HepG2 (cell line): ENCODE measurements around the gene DGKG. TPM values are rescaled to one million over a fixed set of nuclear protein-coding genes. Genes with fewer than 3 reads are reported as not detected.

Experiments
- ATAC-seq: fragments of 200-7000 bp; cut with Tn5 transposase; 3 replicates; pipeline ENCODE4 v1.9.1; 2020; ENCODE audit warnings: mild to moderate bottlenecking, moderate library complexity
- BruUV-seq: library from RNA; stranded (reverse); fragments of 400-500 nt; replicated peaks from 2 replicates; lab custom pipeline; 2021; lab: Mats Ljungman, UMichigan
- CTCF ChIA-PET: fragments of 300-600 bp; formaldehyde crosslinking; extraction: SDS; loops from one replicate; lab custom pipeline; 2021; ENCODE audit warnings: low total read pairs, inconsistent platforms, low intra/inter-chr PET ratio; lab: Yijun Ruan, JAX
- POLR2A ChIA-PET: fragments of 350-600 bp; sonication (Branson Sonifier 250); formaldehyde crosslinking; loops from one replicate; lab custom pipeline; 2020; ENCODE audit warnings: antibody characterized with exemption, inconsistent platforms; lab: Yijun Ruan, JAX
- DNase-seq: peaks from one replicate; pipeline ENCODE4 v3.0.0-alpha.2; 2015; ENCODE audit warnings: low spot score
- FAIRE-seq: peaks from 3 replicates; lab custom pipeline; 2011; peaks lifted over from hg19 to GRCh38; lab: Jason Lieb, UNC
- H2AFZ ChIP-seq: one replicate; pipeline ENCODE4 v1.6.1; 2011; ENCODE audit warnings: low read length, inconsistent platforms
- H3K27ac ChIP-seq: fragments of 300-600 bp; 3 replicates; pipeline ENCODE4 v1.8.0; 2011; ENCODE audit warnings: mixed run types, mild to moderate bottlenecking, mixed read lengths, low read length, inconsistent platforms; ENCODE audit not compliant: insufficient read depth; ENCODE audit errors: extremely low read length
- H3K27me3 ChIP-seq, 2 experiments: fragments of 200-600 bp in 1 of 2; 2 replicates in 1 of 2; 3 replicates in 1 of 2; pipeline versions ENCODE4 v1.6.0 to v1.8.0; 2011; ENCODE audit warnings: low read length in 2 of 2, mild to moderate bottlenecking in 2 of 2, moderate library complexity in 2 of 2, inconsistent platforms in 1 of 2; ENCODE audit not compliant: insufficient read depth in 2 of 2, control insufficient read depth in 1 of 2
- H3K36me3 ChIP-seq, 2 experiments: fragments of 200-600 bp in 1 of 2; replicated peaks in 1 of 2; 2 replicates in 1 of 2; 3 replicates in 1 of 2; pipeline versions ENCODE4 v1.5.1 to v1.8.0; 2011; ENCODE audit warnings: low read length in 2 of 2, inconsistent platforms in 1 of 2; ENCODE audit not compliant: insufficient read depth in 2 of 2, control insufficient read depth in 1 of 2
- H3K4me1 ChIP-seq: 2 replicates; pipeline ENCODE4 v1.5.1; 2012; ENCODE audit warnings: low read length, inconsistent platforms; ENCODE audit not compliant: insufficient read depth
- H3K4me2 ChIP-seq: 2 replicates; pipeline ENCODE4 v1.6.0; 2011; ENCODE audit warnings: low read depth, low read length, inconsistent platforms
- H3K4me3 ChIP-seq, 3 experiments: fragments of 200-600 bp in 1 of 3; sonication (generic), shearing (Covaris generic) in 1 of 3; replicated peaks in 1 of 3; 2 replicates each; pipeline ENCODE4 v1.5.1; 2011 to 2016; ENCODE audit warnings: low read length in 3 of 3, inconsistent platforms in 2 of 3, low read depth in 2 of 3, mild to moderate bottlenecking in 2 of 3, control low read depth in 1 of 3, mixed read lengths in 1 of 3; ENCODE audit not compliant: insufficient read depth in 1 of 3
- H3K79me2 ChIP-seq: one replicate; pipeline ENCODE4 v1.6.1; 2011; ENCODE audit warnings: low read length, inconsistent platforms; ENCODE audit not compliant: insufficient read depth
- H3K9ac ChIP-seq: 2 replicates; pipeline ENCODE4 v1.6.0; 2011; ENCODE audit warnings: mild to moderate bottlenecking, low read depth, low read length, inconsistent platforms; ENCODE audit not compliant: insufficient read depth
- H3K9me3 ChIP-seq: 2 replicates; pipeline ENCODE4 v1.5.1; 2012; ENCODE audit warnings: mild to moderate bottlenecking, low read length
- H4K20me1 ChIP-seq: 2 replicates; pipeline ENCODE4 v1.6.0; 2011; ENCODE audit warnings: inconsistent platforms, mild to moderate bottlenecking, low read length, moderate library complexity; ENCODE audit not compliant: insufficient read depth
- CEBPG ChIP-seq: IDR thresholded peaks from 2 replicates; pipeline ENCODE4 v1.6.1; 2016
- CHD2 ChIP-seq: IDR thresholded peaks from 2 replicates; pipeline ENCODE4 v1.6.1; 2011; ENCODE audit warnings: low read depth, low read length, improper control_type of control experiment
- ELF1 ChIP-seq: sonication (generic); formaldehyde crosslinking; IDR thresholded peaks from 2 replicates; pipeline ENCODE4 v1.4.0; 2020; ENCODE audit warnings: missing genetic modification reagents
- FOXK1 ChIP-seq: sonication (generic); formaldehyde crosslinking; IDR thresholded peaks from 2 replicates; pipeline ENCODE4 v1.4.0; 2020; ENCODE audit warnings: low read depth, missing genetic modification reagents, borderline replicate concordance
- JUND ChIP-seq: sonication (generic); formaldehyde crosslinking; IDR thresholded peaks from 2 replicates; pipeline ENCODE4 v1.8.0; 2022; ENCODE audit warnings: mild to moderate bottlenecking, missing genetic modification reagents
- MTF2 ChIP-seq: sonication (generic); formaldehyde crosslinking; IDR thresholded peaks from 2 replicates; pipeline ENCODE4 v1.5.0; 2020; ENCODE audit warnings: missing genetic modification reagents, borderline replicate concordance
- NKX3-1 ChIP-seq: sonication (generic); formaldehyde crosslinking; IDR thresholded peaks from 2 replicates; pipeline ENCODE4 v1.5.0; 2020; ENCODE audit warnings: missing genetic modification reagents
- PHB2 ChIP-seq: fragments of 450-650 bp; IDR thresholded peaks from 2 replicates; pipeline ENCODE4 v1.6.1; 2018; ENCODE audit not compliant: partially characterized antibody
- SAFB2 ChIP-seq: sonication (generic); formaldehyde crosslinking; IDR thresholded peaks from 2 replicates; pipeline ENCODE4 v1.5.1; 2020; ENCODE audit warnings: missing genetic modification reagents, low read depth, mild to moderate bottlenecking, borderline replicate concordance
- SP2 ChIP-seq: sonication (generic); formaldehyde crosslinking; IDR thresholded peaks from 2 replicates; pipeline ENCODE4 v1.5.1; 2020; ENCODE audit warnings: mild to moderate bottlenecking, missing genetic modification reagents
- SRF ChIP-seq: IDR thresholded peaks from 2 replicates; pipeline ENCODE4 v1.6.1; 2011; ENCODE audit warnings: mild to moderate bottlenecking, low read depth, low read length, moderate library complexity
- TCF12 ChIP-seq, 2 experiments: fragments of 450-650 bp in 1 of 2; sonication (generic) in 1 of 2; formaldehyde crosslinking in 1 of 2; IDR thresholded peaks; 2 replicates each; pipeline versions ENCODE4 v1.6.1 to v1.8.0; 2017 to 2022; ENCODE audit warnings: antibody characterized with exemption in 1 of 2, mild to moderate bottlenecking in 1 of 2, missing genetic modification reagents in 1 of 2, moderate library complexity in 1 of 2
- ZFP37 ChIP-seq: sonication (generic); formaldehyde crosslinking; IDR thresholded peaks from 2 replicates; pipeline ENCODE4 v1.4.0; 2020; ENCODE audit warnings: missing genetic modification reagents, borderline replicate concordance
- ZNF30 ChIP-seq: sonication (generic); formaldehyde crosslinking; IDR thresholded peaks from 2 replicates; pipeline ENCODE4 v1.5.0; 2020; ENCODE audit warnings: mild to moderate bottlenecking, missing genetic modification reagents
- ZNF460 ChIP-seq: sonication (generic); formaldehyde crosslinking; IDR thresholded peaks from 2 replicates; pipeline ENCODE4 v1.5.1; 2020; ENCODE audit warnings: missing genetic modification reagents, mild to moderate bottlenecking, borderline replicate concordance
- ZNF616 ChIP-seq: sonication (generic); formaldehyde crosslinking; IDR thresholded peaks from 2 replicates; pipeline ENCODE4 v1.5.0; 2020; ENCODE audit warnings: low read depth, mild to moderate bottlenecking, missing genetic modification reagents
- ZNF850 ChIP-seq: sonication (generic); formaldehyde crosslinking; conservative IDR thresholded peaks from 2 replicates; pipeline ENCODE4 v1.9.0; 2021; ENCODE audit warnings: mild to moderate bottlenecking, missing genetic modification reagents
- ZNF883 ChIP-seq: sonication (generic); formaldehyde crosslinking; IDR thresholded peaks from 2 replicates; pipeline ENCODE4 v1.5.1; 2020; ENCODE audit warnings: mild to moderate bottlenecking, missing genetic modification reagents; ENCODE audit errors: not compliant biosample characterization
- WGBS: methylation state at CpG from one replicate; pipeline ENCODE4 v1.1.6; 2017; ENCODE audit warnings: low lambda C conversion rate; 5-methylcytosine and 5-hydroxymethylcytosine counted together
- in situ Hi-C: cut with HindIII; loops from 2 replicates; pipeline ENCODE4 v1.10.0; 2017; ENCODE audit warnings: low pct_unique_long_range_greater_than_20kb; ENCODE audit not compliant: extremely low pct_ligation_motif_present
- intact Hi-C: fragments of 100-400 bp; cut with micrococcal nuclease; formaldehyde crosslinking; loops from one replicate; pipeline ENCODE4 v1.10.0; 2022; ENCODE audit not compliant: unreplicated experiment
- polyA plus RNA-seq, 8 experiments: library from polyadenylated mRNA; depleted of rRNA in 3 of 8; stranded (reverse) in 7 of 8; unstranded in 1 of 8; fragments of >200 nt; fragmentation: Illumina TruSeq in 4 of 8; extraction: Trizol in 4 of 8; gene quantifications; 2 replicates each; pipeline versions ENCODE4 v1.2.1 to v1.2.3, GENCODE V29; 2011 to 2016; ENCODE audit warnings: low read depth in 4 of 8, missing spikeins in 1 of 8, mixed read lengths in 1 of 8; ENCODE audit not compliant: insufficient read depth in 1 of 8
- total RNA-seq, 5 experiments: library from RNA; depleted of rRNA; stranded (reverse); fragments of >200 nt; fragmentation: Illumina TruSeq; extraction: Trizol; gene quantifications; 2 replicates each; pipeline ENCODE4 v1.2.3, GENCODE V29; 2016; ENCODE audit warnings: low read depth in 1 of 5
- TF ChIP-seq, protein P1 (sequence below): sonication (generic); formaldehyde crosslinking; conservative IDR thresholded peaks from 2 replicates; pipeline ENCODE4 v1.4.0; 2020; ENCODE audit warnings: missing genetic modification reagents
- TF ChIP-seq, protein P2 (sequence below): sonication (generic); formaldehyde crosslinking; IDR thresholded peaks from 2 replicates; pipeline ENCODE4 v1.8.0; 2022; ENCODE audit warnings: mild to moderate bottlenecking, missing genetic modification reagents

DGKG gene
- total and polyA plus RNA-seq, 2 of the 13 experiments (the other 11 are each of a cell fraction or from before 2014, with no cell fraction given): 3.8 to 6.2 TPM

DNA sequence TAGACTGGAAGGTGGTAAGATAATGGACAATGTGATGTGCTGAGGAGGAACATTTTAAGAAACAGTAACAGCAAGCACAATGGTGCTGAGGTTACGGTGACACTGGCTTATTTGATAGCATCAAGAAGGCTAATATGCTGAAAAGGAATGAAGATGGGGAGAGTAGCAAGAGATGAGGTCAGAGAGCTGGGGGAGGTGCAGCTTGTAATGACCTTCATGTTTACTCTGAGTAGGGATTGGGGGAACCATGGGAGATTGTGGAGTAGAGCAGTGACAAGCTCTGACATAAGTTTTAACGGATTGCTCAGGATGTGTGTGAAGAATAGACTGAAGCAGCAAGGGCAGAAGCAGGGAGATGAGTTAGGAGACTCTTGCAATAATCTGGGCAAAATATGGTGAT is 56.7 kb downstream of the DGKG start:
- DNase-seq (no peak), ATAC-seq (no peak), FAIRE-seq (no peak)
- H3K36me3 ChIP-seq: no peaks in the 10 kb centered on the region
- TF ChIP-seq NKX3-1 (CRISPR knock-in tag) (no peak), ZNF616 (no peak), SAFB2 (CRISPR knock-in tag) (no peak), CHD2 (no peak), ZFP37 (CRISPR knock-in tag) (no peak), MTF2 (CRISPR knock-in tag) (no peak), CEBPG (CRISPR knock-in tag) (no peak), JUND (CRISPR knock-in tag) (no peak), FOXK1 (CRISPR knock-in tag) (no peak), PHB2 (no peak), SRF (no peak), ZNF460 (CRISPR knock-in tag) (no peak), ELF1 (CRISPR knock-in tag) (no peak), ZNF883 (CRISPR knock-in tag) (no peak), TCF12 (IDR thresholded peaks at IDR 0.05) (no peak), TCF12 (CRISPR knock-in tag; IDR thresholded peaks at IDR 0.05) (no peak), ZNF850 (CRISPR knock-in tag) (no peak), SP2 (CRISPR knock-in tag) (no peak), ZNF30 (CRISPR knock-in tag) (no peak)
- TF ChIP-seq, protein P1, sequence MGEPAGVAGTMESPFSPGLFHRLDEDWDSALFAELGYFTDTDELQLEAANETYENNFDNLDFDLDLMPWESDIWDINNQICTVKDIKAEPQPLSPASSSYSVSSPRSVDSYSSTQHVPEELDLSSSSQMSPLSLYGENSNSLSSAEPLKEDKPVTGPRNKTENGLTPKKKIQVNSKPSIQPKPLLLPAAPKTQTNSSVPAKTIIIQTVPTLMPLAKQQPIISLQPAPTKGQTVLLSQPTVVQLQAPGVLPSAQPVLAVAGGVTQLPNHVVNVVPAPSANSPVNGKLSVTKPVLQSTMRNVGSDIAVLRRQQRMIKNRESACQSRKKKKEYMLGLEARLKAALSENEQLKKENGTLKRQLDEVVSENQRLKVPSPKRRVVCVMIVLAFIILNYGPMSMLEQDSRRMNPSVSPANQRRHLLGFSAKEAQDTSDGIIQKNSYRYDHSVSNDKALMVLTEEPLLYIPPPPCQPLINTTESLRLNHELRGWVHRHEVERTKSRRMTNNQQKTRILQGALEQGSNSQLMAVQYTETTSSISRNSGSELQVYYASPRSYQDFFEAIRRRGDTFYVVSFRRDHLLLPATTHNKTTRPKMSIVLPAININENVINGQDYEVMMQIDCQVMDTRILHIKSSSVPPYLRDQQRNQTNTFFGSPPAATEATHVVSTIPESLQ (CRISPR knock-in tag): no peak
- TF ChIP-seq, protein P2, sequence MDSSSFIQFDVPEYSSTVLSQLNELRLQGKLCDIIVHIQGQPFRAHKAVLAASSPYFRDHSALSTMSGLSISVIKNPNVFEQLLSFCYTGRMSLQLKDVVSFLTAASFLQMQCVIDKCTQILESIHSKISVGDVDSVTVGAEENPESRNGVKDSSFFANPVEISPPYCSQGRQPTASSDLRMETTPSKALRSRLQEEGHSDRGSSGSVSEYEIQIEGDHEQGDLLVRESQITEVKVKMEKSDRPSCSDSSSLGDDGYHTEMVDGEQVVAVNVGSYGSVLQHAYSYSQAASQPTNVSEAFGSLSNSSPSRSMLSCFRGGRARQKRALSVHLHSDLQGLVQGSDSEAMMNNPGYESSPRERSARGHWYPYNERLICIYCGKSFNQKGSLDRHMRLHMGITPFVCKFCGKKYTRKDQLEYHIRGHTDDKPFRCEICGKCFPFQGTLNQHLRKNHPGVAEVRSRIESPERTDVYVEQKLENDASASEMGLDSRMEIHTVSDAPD: no peak
- H4K20me1 ChIP-seq: no peaks in the 10 kb centered on the region
- intact Hi-C loops: no loop called here
- in situ Hi-C loops: no loop called here
- no peak overlapping the region for H2AFZ ChIP-seq
- H3K27ac ChIP-seq: no peak overlapping the region
- H3K4me1 ChIP-seq: no peaks in the 10 kb centered on the region
- H3K4me2 ChIP-seq: no peak overlapping the region
- no TSS peak for BruUV-seq
- WGBS: 38% methylated on average over 2 of the region's 2 CpGs
- no peak overlapping the region for H3K9ac ChIP-seq
- no peaks in the 10 kb centered on the region for H3K79me2 ChIP-seq
- CTCF ChIA-PET: no interaction called here
- H3K27me3 ChIP-seq: no peaks in the 10 kb centered on the region
- POLR2A ChIA-PET: no interaction called here
- H3K4me3 ChIP-seq: no peak overlapping the region
- H3K9me3 ChIP-seq: no peaks in the 10 kb centered on the region
